OCI-LY7 (cell line): ENCODE data around the gene MARS1.

Experiments used
- EZH2phosphoT487 ChIP-seq: fragments of 200-600 bp; sonication (generic); IDR thresholded peaks from 2 replicates; pipeline ENCODE4 v1.6.1; 2018; ENCODE audit warnings: low read depth, borderline replicate concordance, mild to moderate bottlenecking, mixed run types, antibody characterized with exemption, low read length, moderate library complexity, mixed read lengths
- TF ChIP-seq, protein P1 (sequence below): fragments of 200-600 bp; sonication (generic); conservative IDR thresholded peaks from 2 replicates; pipeline ENCODE4 v1.5.1; 2014; ENCODE audit warnings: mild to moderate bottlenecking, antibody characterized with exemption, low read length, moderate library complexity, mixed read lengths

DNA sequence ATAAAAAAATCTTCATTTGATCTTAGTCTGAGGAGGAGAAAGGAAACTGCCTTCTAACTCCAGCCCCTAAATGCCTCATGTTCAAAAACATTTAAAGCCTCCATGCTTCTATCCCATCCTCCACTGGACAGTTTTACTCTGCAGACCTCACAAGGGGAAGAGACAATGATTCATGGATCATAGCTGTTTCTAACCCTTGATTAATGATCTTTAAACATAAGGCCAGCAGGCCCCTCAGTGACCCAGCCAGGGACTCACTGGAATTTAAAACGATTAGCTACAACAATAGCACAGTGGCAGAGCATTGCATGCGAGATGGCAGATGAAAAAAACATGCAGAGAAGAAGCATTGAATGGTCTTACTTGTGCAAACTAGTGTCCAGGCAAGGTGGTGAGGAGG lies 53.1 kb downstream of the MARS1 start:
- TF ChIP-seq, protein P1, sequence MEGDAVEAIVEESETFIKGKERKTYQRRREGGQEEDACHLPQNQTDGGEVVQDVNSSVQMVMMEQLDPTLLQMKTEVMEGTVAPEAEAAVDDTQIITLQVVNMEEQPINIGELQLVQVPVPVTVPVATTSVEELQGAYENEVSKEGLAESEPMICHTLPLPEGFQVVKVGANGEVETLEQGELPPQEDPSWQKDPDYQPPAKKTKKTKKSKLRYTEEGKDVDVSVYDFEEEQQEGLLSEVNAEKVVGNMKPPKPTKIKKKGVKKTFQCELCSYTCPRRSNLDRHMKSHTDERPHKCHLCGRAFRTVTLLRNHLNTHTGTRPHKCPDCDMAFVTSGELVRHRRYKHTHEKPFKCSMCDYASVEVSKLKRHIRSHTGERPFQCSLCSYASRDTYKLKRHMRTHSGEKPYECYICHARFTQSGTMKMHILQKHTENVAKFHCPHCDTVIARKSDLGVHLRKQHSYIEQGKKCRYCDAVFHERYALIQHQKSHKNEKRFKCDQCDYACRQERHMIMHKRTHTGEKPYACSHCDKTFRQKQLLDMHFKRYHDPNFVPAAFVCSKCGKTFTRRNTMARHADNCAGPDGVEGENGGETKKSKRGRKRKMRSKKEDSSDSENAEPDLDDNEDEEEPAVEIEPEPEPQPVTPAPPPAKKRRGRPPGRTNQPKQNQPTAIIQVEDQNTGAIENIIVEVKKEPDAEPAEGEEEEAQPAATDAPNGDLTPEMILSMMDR = no peak
- no peak for TF ChIP-seq EZH2phosphoT487
